Retinal pigment epithelial cell (primary cell): ENCODE data around the gene STYXL1.
A peak's percentile ranks its signal among the peaks of the same experiment; 100 is the strongest.

Source experiments
- DNase-seq: peaks from one replicate; pipeline ENCODE4 v3.0.0-alpha.2; 2010; ENCODE audit warnings: low read depth
- H3K4me3 ChIP-seq: 2 replicates; pipeline ENCODE4 v1.5.1; 2011; ENCODE audit warnings: mild to moderate bottlenecking, low read length, control low read depth, moderate library complexity
- CTCF ChIP-seq: conservative IDR thresholded peaks from 2 replicates; pipeline ENCODE4 v1.5.1; 2011; ENCODE audit warnings: low read depth, low read length, control low read depth, inconsistent platforms

Gene STYXL1

GRCh38 chr7:76072243-76073148, 24.7 kb upstream of the STYXL1 start:
- DNase-seq, result no peak
- H3K4me3 ChIP-seq, result no peak overlapping the region
- TF ChIP-seq CTCF, result no peak

- no peak for DNase-seq
- no peak for TF ChIP-seq CTCF
- H3K4me3 ChIP-seq, result no peak overlapping the region
Measured at GRCh38 chr7:76071316-76072242, 23.8 kb upstream of the STYXL1 start.

- DNase-seq, result peak; percentile 59
- peak; percentile 60 for TF ChIP-seq CTCF
- no peak overlapping the region for H3K4me3 ChIP-seq
Measured at GRCh38 chr7:76069238-76069638, 21.4 kb upstream of the STYXL1 start.

- DNase-seq, result no peak
Measured at GRCh38 chr7:76066716-76067503, 19.1 kb upstream of the STYXL1 start.

GRCh38 chr7:76065016-76065612, 17.3 kb upstream of the STYXL1 start:
- TF ChIP-seq CTCF, result no peak
- DNase-seq, result no peak
- no peak overlapping the region for H3K4me3 ChIP-seq

More at GRCh38 chr7:76066716-76067503, 19.1 kb upstream of the STYXL1 start:
- TF ChIP-seq CTCF, result no peak
- no peak overlapping the region for H3K4me3 ChIP-seq

DNA sequence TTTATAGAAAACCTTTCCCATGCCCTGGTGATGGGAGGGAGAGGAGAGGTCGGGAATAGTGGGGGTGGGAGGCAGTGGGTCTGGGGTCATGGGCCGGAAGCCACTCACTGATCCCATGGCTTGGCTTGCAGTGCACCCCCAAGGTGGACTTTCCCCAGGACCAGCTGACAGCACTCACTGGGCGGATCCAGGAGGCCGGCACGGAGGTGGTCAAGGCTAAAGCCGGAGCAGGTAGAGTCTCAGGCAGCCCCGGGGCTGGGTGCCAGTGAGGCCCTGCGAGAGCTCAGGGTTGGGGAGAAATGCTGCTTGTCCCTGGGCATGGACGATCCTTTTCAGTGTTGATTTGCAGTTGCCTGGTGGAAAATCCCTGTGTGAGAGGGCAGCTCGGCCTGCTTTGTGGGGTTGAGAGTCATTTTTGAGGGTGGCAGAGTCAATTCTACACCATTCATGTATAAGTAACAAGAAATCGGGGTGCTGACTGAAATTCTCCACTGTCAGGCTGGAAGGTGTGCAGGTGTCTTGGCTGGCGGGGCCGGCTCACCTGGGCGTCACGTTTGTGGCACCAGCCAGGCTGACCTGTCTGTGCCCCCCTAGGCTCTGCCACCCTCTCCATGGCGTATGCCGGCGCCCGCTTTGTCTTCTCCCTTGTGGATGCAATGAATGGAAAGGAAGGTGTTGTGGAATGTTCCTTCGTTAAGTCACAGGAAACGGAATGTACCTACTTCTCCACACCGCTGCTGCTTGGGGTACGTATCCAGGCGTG, 16.6 kb upstream of the STYXL1 start:
- H3K4me3 ChIP-seq, result no peak overlapping the region

More for the DNA sequence above, 16.6 kb upstream of the STYXL1 start:
- no peak for TF ChIP-seq CTCF
- DNase-seq, result no peak
